ENCODE data around the gene ABCD4. TPM values are rescaled to one million over a fixed set of nuclear protein-coding genes. Genes with fewer than 3 reads are reported as not detected.

The ABCD4 gene
- 10 to 100 TPM; 20.7 to 32.2 (median 23.2) TPM for total RNA-seq

DNA sequence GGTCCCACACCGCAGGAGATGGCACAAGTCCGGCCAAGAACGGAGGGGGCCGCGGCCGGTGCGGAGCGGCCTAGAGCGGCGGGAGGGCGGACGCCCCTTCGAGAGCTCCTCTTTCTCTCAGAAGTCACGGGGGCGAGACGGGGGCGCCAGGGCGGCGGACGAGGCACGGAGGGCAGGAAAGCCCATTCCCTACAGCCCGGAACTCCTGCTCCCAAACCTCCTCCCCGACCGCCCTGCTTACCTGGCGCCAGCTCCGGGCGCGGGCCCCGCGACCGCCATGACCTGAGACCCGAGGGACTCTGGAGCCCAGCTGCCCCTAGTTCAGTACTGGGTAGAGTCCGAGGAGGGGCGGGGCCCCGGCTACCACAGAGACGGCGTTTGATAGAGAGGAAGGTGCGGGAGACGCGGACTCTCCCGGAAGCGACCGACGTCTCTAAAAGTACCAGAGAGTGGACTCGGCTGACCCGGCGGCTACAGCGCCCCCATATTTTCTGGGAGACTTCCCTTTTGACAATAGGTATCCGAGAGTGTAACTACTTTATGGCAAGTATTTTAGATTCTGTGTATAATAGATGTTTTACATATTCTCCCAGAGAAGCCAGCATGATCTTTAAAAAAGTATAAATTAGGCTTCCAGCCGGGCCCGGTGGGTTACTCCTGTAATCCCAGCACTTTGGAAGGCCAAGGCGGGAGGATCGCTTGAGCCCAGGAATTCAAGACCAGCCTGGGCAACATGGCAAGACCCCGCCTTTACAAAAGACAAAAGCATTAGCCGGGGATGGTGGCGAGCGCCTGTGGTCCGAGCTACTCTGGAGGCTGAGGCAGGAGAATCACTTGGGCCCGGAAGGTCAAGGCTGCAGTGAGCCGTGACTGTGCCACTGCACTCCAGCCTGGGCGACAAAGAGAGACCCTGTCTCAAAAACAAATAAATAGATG is at the start of gene ABCD4:
TSS of gene ABCD4 (minus strand) at position 301 of the 936 bp plus-strand sequence. CDS start at position 279, 22 bp downstream.
- peak; percentile 82 for DNase-seq
- no peaks in the 10 kb centered on the region for H3K9me3 ChIP-seq
- TF ChIP-seq, protein P1, sequence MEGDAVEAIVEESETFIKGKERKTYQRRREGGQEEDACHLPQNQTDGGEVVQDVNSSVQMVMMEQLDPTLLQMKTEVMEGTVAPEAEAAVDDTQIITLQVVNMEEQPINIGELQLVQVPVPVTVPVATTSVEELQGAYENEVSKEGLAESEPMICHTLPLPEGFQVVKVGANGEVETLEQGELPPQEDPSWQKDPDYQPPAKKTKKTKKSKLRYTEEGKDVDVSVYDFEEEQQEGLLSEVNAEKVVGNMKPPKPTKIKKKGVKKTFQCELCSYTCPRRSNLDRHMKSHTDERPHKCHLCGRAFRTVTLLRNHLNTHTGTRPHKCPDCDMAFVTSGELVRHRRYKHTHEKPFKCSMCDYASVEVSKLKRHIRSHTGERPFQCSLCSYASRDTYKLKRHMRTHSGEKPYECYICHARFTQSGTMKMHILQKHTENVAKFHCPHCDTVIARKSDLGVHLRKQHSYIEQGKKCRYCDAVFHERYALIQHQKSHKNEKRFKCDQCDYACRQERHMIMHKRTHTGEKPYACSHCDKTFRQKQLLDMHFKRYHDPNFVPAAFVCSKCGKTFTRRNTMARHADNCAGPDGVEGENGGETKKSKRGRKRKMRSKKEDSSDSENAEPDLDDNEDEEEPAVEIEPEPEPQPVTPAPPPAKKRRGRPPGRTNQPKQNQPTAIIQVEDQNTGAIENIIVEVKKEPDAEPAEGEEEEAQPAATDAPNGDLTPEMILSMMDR (IDR thresholded peaks at IDR 0.05): peak in 3 of 6 experiments; percentile 5 to 68 (median 60)
- peak in 2 of 4 donors; percentile 62 to 63 for TF ChIP-seq POLR2A (IDR thresholded peaks at IDR 0.05)
- peak within 1 kb of the TSS; percentile 72 to 92 (median 89) for H3K4me3 ChIP-seq
- H3K27me3 ChIP-seq: no peaks in the 10 kb centered on the region
- peaks cover 12 to 49% (median 21%) of the 10 kb centered on the region in 3 donors for H3K4me1 ChIP-seq
- WGBS, 2 donors: 10 to 14% methylated on average over 26 to 34 of the region's 61 CpGs
- H3K36me3 ChIP-seq: peaks cover 0 to 20% (median 4%) of the 10 kb centered on the region in 3 donors
- H3K27ac ChIP-seq: peak within 1 kb of the TSS; percentile 84 to 94 (median 88)
- intact Hi-C loops (cut with DNase I): no loop called here

DNA sequence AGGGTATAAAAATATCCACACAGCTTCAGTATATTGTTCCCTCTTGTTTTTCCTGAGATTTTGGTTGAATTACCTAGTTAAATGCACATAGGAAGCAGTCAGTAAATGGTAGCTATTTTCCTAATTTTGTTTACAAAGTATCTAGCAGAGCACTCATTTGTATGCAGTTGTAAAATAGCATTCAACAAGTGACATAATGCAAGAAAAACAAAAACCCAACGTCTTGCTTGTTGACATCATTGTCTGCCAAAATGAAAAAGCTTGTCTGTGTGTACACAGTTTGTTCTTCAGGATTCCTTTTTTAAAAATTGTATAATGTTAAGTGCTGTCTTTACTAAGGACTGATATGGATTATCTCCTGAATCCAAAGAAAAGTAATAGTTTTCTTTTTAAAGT is 48.2 kb upstream of the ABCD4 start:
- TF ChIP-seq, protein P1 (IDR thresholded peaks at IDR 0.05): no peak
- TF ChIP-seq POLR2A (IDR thresholded peaks at IDR 0.05): no peak
- no peaks in the 10 kb centered on the region for H3K4me1 ChIP-seq
- WGBS, 2 donors: 0 to 12% methylated on average over 1 of the region's 1 CpG
- H3K27ac ChIP-seq: no peak overlapping the region
- H3K9me3 ChIP-seq: no peaks in the 10 kb centered on the region
- H3K4me3 ChIP-seq: no peak overlapping the region
- no peak for DNase-seq
- H3K36me3 ChIP-seq: no peaks in the 10 kb centered on the region
- peaks cover 0 to 47% (median 0%) of the 10 kb centered on the region in 4 donors for H3K27me3 ChIP-seq
- intact Hi-C loops (cut with DNase I): loop anchor here (10.0 kb wide), 1 partner anchor 124 kb away; no protein-coding TSS in a partner anchor

DNA sequence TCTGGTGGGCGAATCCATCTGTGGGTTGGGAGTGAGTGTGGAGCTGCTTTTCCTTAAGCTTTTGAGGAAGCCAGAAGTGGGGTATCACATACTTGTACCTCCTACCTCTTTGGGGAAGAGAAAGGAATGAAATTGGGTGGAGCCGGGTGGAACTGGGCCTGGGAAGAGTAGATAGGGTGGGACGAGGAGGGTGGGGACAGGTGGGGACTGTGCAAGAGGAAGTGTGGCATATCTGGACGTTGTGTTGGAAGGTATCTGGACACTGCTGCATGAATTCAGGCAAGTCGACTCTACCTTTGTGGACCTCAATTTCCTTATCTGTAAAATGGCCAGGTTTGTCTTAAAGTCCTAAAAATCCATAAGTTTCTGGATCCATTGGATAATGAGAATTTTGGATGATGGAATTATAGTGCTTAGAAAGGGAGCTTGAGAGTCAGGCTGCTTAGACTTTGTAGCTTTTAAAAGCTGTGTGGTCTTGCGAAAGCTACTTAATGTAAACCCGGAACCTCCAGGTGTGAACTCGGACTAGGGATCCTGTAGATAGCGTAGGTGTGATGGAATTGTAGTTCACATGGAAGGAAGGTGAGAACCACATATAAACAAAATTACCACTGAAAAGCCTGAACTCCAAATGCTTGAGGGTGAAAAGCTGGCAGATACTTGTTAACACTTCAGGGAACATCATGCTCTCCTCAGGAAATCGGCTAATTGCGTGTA is 47.6 kb upstream of the ABCD4 start:
- no peak for DNase-seq
- H3K27ac ChIP-seq: no peak overlapping the region
- no peak overlapping the region for H3K4me3 ChIP-seq
- H3K9me3 ChIP-seq: no peaks in the 10 kb centered on the region
- no peaks in the 10 kb centered on the region for H3K36me3 ChIP-seq
- WGBS, 2 donors: 42 to 53% methylated on average over 10 to 11 of the region's 11 CpGs
- H3K4me1 ChIP-seq: no peaks in the 10 kb centered on the region
- H3K27me3 ChIP-seq: peaks cover 0 to 50% (median 0%) of the 10 kb centered on the region in 4 donors
- no peak for TF ChIP-seq POLR2A (IDR thresholded peaks at IDR 0.05)
- TF ChIP-seq, protein P1 (IDR thresholded peaks at IDR 0.05): no peak
- intact Hi-C loops (cut with DNase I): loop anchor here (10.0 kb wide), 1 partner anchor 124 kb away; no protein-coding TSS in a partner anchor

DNA sequence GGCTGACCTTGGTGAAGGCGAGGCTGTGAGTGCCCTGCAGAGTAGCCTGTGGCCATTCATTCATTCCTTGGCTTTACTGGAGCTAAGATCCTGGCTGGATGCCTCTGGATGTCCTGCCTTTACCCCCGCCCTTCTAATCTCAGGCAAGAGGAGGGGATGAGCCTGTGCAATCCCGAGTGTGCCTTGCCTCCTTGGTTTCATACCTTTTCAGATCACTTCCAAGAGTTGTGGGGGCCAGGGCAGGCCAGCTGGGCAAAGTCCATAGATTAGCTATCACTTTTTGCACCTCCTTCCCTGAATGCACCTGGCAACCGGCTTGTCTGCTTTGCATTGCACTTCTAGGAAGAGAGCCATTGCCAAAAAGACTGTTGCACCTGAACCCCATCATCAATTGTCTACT is 47.0 kb upstream of the ABCD4 start:
- intact Hi-C loops (cut with DNase I): loop anchor here (10.0 kb wide), 1 partner anchor 125 kb away; no protein-coding TSS in a partner anchor
- TF ChIP-seq, protein P1 (IDR thresholded peaks at IDR 0.05): no peak
- TF ChIP-seq POLR2A (IDR thresholded peaks at IDR 0.05): no peak
- 33 to 39% methylated on average over 2 to 4 of the region's 4 CpGs for WGBS, 2 donors
- H3K4me3 ChIP-seq: no peak overlapping the region
- H3K9me3 ChIP-seq: no peaks in the 10 kb centered on the region
- H3K36me3 ChIP-seq: no peaks in the 10 kb centered on the region
- no peak overlapping the region for H3K27ac ChIP-seq
- H3K27me3 ChIP-seq: peaks cover 0 to 51% (median 0%) of the 10 kb centered on the region in 4 donors
- H3K4me1 ChIP-seq: no peaks in the 10 kb centered on the region
- no peak for DNase-seq

Measured in esophagus squamous epithelium (tissue), 5 donors.